Activated CD4-positive, alpha-beta T cell treated with anti-CD3 and anti-CD28 coated beads, Interleukin-2, amount 50 U/mL, for 48 hours (primary cell): ENCODE measurements around the gene SORBS1.

Source experiments
- DNase-seq, 2 experiments: peaks; one replicate each; pipeline ENCODE4 v3.0.0-alpha.2; 2020

Gene SORBS1

DNA sequence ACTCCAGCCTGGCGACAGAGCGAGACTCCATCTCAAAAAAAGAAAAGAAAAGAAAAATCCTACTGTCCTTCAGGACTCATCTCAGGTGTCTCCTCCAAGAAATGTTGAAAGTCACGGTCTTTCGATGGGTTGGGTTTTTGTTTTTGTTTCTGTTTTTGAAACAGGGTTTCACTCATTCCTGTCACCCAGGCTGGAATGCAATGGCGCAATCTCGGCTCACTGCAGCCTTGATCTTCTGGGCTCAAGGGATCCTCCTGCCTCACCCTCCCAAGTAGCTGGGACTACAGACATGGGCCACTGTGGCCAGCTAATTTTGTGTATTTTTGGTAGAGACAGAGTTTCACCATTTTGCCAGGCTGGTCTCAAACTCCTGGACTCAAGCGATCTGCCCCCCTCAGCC, 3.1 kb upstream of the SORBS1 start:
- no peak for DNase-seq

DNA sequence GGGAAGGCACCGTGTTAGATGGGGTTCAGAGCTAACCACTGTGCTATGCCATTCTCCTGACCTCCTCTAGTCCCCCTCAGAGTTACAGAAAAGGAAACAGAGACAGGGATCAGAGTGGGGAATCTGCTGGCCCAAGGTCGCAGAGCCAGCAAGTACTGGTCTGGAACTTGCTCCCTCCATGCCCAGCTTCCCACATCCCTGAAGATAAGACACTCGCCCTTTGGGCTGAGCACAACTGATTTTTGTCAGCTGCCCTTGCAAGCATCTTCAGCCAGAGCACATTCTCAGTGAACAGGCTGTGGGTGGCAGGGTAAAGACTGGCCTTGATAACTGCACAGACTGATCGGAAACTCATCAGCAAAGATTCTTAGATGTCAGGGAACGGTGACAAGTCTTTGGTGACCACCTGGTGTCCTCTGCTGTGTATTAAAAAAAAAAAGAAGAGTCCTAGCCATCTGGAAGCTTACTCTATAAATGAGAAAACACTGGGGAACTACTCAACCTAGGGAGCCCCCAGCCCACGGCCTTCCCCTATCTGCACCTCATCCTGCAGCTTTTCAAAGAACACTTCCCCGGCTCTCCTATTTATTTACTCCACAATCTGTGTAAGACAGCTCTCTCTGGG, 1.3 kb upstream of the SORBS1 start:
- DNase-seq, result no peak

DNA sequence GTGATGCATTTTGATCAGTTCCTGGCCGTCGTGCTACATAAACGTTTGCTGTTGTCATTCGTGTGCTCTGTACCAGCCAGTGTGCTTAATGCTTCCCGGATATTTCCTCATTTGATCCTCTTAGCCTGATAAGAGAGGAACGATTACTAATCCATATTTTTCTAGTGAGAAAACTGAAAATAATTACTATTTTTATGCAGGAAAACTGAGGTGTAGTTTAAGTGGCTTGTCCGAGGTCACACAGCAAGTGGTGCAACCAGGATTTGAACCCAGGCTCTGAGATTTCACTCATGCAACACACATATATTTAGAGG, 650 bp upstream of the SORBS1 start:
- no peak for DNase-seq

DNA sequence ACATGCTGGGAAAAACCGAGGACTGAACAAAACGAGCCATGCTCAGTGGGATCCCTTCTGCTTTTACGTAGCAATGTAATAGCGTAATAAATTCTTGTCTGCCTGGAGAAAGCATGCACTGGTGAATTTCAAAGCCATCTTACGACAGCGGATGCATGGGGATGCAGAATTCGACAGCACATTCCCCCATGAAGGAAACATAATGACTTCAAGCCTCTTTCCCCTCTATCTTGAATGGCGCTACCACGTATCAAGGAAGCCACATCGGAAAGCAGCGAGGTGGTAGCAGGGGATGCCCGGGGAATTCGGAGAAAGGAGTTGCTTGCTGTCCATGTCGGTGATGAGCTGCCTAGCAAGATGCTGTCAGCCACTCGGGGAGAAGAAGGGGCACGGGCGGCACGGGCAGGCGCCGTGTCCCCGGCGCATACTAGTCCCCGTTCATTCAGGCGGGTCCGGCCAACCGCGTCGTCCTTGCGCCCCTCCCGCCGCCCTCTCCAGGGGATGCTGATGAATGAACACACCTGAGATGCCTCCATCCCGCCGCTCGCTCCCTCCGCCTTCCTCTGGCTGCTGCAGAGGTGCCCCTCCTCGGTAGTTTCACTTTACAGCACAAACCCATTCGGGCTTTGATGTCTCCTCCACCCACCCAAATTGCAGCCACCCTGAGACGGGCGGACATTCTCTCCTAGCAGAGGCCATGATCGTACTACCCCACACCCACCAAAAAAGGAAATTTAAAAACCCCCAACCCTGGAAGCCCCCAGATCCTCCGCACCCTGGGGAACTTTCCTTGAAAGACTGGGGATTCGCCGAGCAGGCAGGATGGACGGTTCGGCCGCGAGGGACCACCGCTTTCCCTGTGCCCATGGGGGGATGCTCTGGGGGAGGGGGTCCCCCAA, 644 bp downstream of the SORBS1 start:
- peak; percentile 40 to 54 for DNase-seq

DNA sequence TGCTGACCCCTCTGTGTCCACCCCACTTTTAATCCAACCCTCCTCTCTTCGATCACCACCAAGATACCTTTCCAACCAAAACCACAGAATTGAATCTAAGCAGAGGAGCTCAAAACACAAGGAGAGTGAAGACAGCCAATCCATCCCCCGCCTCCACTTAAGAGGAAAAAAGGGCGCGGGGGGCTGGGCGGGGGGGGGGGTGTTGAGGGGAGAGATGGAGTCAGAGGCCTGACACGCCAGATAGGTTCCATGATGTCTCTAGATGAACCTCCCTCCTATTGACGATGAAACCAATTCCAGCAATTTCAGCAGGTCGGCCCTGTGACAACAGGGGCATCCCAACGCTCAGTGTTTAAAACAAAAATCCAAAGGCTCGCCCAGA, 1.3 kb downstream of the SORBS1 start:
- no peak for DNase-seq

DNA sequence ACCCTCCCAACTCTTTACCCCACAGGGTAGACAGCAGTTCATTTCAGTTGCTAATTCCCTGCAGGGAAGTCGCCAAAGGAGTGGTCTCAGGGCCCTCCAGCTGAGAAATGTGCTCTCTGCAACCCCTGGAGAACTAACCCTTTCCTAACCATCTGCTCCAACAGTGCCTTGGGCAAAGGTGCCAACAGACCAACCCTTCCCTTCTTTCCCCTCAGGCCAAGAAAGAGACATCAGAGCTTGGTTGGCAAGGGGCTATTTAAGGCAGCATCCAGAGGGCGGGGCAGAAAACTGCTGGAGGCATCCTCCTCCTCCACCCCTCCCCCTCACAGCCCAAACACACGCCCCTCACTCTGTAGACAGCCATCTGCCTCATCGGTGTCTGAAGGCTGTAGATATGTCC, 1.7 kb downstream of the SORBS1 start:
- DNase-seq, result no peak

DNA sequence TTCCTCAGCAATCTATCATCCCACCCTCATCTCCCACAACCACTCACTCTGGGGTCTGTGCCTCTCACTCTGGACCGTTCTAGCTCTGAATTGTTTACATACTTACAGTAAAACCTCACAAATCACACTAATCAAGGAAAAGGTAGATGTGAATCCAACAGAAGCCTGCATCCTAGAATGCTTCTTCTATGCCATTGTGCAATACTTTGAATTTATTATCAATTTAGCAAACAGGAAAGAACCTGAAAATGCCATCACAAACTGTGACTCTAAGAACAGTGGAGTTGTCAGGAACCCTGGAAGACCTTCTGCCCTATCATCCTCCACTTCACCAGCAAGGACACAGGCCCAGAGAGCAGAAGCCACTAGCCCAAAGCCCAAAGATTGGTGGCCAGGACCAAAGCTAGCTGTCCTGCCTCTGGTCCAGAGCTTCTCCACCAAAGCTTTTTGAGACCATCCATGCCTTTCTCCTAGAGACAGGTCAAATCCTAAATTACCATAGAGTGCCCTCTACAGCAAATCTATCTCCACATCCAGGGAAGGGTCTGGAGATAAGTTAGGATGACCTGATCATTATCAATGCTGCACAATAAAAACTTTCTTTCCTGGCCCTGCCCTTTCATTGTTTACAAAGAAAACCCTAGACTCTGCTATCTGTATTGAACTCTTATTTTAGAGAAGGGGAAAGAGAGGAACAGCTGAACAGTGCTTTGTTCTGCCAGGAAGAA, 2.4 kb downstream of the SORBS1 start:
- DNase-seq, result no peak

DNA sequence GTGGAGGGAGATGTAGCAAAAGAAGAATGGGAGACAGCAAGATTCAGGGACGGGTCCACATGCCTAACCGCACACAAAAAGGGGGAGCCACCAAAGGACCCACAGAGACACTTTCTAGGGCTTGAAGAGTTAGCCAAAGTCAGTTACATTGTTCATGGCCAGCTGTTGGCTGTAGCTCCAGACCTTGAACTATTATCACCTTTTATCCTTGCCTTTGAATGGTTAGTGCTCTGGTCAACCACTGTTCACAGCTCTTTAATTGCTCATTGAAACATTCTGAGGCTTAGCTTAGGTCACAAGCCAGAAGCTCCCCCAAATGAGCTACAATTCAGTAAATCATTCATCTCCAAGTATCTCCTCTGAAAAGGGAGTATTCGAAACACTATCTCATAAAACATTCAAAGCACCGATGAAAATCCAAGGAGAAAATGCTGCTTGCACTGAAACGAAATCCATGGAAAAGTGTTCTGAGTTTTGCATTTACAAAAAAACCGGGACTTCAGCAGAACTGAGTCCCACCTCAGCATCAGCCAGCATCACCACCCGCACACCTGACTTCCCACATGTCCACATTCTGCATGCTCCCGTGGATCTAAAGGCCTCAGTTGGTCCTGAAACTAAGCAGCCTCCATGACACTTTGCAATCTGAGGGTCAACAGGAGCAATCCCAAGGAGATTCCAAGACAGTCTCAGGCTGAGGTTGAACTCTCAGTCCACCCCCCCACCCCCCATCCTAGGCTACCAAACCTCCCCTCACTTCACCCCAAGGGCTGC, 4.0 kb downstream of the SORBS1 start:
- DNase-seq, result no peak

DNA sequence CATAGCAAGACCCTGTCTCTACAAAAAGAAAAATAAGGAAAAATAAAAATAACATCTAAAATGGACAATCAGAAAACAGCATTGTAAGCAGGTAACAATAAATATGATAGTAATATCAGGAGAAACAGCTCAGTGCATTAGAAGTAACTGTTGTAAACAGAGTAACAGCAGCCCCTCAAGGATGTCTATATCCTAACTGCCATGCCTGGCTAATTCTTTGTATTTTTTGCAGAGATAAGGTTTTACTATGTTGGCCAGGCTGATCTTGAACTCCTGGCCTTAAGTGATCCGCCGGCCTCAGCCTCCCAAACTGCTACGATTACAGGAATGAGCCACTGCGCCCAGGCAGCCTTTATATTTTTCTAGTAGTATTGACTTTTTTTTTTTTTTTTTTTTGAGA, 7.5 kb downstream of the SORBS1 start:
- DNase-seq, result no peak

DNA sequence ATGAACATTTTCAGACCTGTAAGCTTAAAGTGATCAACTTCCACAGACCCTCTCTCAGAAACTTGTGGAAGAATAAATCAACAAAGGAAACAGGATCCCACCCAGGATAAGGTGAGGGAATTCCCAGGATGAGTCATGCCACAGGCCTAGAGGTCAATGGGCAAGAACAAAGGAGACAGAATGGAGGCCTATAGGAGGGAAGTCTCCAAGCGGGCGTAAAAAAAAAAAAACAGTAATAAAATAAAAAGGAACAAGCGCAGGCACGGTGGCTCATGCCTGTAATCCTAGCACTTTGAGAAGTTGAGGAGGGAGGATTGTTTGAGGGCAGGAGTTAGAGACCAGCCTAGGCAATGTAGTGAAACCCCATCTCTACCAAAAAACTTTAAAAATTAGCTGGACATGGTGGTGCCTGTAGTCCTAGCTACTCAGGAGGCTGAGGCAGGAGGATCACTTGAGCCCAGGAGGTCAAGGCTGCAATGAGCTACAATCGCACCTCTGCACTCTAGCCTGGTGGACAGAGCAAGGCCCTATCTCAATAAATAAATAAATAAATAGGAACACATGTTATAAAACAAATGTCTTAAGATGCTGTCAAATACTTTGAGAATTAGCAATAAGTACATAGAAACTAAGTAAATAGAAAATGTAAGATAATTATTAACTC, 8.4 kb downstream of the SORBS1 start:
- DNase-seq, result no peak

DNA sequence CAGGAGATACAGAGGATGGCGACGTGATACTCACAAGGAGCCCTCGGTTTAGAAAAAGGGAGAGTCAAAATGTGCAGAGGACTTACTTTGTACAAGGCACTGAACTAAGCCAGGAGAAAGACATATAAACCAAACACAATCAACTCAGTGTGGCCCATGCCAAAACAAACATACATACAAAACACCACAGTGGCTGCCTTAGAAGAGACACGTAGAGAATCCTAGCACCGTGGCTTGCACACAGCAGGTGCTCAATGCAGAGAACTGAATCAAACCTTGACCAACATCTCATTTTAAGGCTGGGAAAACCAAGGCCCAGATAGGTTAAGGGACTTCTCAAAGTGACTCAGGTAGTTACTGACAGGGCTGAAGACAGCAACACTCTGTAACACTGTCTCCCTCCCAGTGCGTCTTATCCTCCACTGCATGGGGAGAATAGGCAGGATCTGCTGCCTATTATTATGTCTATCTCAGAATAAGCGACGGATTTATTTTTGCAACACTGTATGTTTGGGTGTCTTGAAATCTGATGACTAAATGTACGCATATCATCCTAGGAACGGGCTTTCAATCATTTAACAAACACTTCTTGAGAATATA, 11.0 kb downstream of the SORBS1 start:
- DNase-seq, result no peak

DNA sequence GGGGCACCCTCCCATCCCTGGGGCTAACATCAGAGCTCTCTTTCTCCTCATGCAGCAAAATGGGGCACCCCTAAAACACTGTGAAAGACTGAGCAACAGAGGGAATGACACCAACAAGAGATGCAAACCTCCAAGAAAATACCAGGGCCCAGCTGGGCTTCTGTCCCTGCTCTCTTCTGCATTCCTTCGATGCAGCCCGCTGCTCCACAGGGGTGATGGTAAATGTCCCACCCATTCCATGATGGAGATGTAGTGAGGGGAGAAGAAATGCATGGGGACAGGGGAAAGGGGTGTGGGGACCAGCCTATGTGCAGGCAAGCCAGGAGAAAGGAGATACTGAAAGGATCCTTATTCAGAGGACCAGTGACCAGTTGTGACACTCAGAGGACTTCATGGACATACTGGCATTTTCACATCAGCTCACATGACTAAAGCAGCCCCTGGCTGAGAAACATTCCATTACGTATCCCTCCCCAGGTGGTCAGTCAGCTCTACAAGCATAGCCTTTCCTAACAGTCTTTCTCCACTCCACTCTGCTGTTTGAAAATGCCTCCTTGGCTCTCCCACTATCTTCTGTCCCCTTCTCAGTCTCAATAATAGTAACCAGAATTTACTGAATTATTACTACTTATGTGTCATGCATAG, 13.3 kb downstream of the SORBS1 start:
- DNase-seq, result no peak

DNA sequence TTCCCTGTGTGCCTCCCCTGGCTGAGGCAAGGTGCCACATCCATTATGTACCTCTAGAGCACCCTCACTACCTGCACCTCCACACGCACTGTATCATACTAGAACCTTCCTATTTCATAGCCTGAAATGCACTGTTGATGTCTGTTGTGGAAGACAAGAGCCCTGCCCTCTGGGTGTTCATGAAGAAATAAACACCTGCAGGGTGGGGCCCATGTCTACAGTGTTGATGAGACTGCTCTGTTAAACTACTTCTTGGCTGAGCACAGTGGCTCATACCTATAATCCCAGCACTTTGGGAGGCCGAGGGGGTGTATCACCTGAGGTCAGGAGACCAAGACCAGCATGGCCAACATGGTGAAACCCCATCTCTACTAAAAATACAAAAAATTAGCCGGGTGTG, 14.0 kb downstream of the SORBS1 start:
- no peak for DNase-seq

DNA sequence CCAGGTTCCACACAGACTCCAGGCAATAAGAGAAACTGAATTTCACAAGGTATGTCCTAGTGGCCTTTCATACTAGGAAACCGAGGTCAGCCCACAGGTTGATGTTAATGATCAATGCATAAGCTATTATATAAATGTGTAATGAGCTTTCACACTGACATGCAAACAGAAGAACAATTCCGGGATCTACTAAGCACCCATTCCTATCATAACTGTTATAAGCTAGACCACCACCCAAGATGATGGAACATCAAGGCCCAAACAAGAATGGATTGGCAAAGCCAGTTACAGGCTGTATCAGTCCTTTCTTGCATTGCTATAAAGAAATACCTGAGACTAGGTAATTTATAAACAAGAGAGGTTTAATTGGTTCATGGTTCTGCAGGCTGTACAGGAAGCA, 15.2 kb downstream of the SORBS1 start:
- DNase-seq, result no peak

DNA sequence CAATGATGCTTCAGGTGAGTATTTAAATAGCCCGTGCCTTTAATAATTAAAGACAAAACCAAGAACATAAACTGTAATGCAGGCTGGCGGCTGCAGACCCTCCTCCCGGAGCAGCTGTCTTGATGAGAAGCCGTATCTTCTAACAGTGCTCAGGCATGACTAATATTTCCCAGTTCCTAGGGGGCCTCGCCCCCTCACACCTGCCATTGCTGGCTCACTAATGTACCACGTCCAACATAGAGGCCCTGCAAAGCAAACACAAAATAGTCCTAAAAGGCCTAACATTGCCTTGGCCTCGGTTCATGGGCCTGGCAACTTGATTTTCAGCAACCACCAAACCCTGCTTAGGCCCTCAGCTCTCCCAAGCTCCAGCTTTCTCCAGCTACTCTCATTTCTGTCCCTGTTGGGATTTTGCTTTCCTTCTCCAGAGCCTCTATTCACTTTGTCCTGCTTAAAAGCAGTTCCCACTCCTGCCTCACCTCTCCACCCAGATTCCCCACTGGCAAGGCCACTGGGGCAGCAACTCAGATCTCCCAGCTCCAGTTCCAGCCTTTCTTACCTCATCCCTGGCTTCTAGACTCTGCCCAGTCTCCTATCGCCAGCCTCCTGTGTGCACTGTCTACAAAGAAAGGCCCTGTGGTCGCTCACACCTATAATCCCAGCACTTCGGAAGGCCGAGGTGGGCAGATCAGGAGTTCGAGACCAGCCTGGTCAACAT, 16.2 kb downstream of the SORBS1 start:
- DNase-seq, result no peak

DNA sequence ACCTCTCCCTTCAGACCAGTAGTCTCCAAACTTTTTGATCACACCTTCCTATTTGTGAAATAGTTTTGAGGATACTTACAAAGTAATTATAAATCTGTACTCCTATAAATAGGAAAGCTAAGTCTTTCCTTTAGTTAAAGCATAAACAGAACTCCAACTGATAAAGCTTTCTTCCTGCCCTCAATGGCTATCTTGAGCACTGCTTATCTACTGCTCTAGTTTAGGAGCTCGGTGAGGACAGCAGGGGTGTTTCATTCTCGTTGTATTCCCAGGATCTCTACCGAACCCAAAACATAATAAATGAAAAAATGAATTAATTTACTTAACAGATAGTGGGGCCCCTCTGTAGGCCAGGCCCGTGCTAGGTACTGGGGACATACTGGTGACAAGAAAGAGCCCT, 17.7 kb downstream of the SORBS1 start:
- DNase-seq, result no peak

DNA sequence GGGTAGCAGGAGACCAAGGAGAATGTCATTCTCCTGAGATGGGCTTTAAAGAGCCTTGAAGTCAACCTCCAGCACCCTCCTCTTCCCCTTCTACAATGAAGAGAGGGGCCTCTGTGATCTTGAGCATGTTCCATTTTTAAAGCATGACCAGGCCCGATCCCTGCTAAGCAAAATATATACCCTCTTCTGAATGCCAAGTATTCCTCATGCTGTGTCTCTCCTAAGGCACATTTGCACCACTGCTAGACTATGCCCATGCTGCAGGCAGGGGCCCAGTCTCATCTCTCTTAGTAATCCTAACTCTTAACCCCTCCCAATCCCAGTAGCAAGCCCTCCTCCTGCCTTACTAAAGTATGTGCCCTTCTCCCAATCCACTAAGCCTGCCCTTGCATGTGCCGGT, 18.4 kb downstream of the SORBS1 start:
- DNase-seq, result no peak

DNA sequence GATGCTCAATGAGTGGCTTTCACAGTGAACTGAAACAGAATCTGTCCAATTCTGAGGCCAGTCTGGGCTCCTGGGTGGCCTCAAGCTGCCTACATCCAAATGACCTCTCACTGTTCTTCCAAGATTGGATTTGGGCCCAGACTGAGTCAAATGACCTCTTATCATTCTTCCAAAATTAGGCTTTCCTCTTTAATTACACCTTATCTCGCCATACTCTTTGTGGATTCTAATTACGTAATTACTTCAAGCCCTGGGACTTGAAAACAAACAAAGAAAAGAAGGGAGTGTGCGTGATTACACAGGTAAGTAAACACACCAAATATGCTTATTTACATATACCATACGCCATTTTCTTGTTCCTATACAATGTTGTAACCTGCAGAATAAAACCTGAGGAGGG, 18.8 kb downstream of the SORBS1 start:
- DNase-seq, result no peak

DNA sequence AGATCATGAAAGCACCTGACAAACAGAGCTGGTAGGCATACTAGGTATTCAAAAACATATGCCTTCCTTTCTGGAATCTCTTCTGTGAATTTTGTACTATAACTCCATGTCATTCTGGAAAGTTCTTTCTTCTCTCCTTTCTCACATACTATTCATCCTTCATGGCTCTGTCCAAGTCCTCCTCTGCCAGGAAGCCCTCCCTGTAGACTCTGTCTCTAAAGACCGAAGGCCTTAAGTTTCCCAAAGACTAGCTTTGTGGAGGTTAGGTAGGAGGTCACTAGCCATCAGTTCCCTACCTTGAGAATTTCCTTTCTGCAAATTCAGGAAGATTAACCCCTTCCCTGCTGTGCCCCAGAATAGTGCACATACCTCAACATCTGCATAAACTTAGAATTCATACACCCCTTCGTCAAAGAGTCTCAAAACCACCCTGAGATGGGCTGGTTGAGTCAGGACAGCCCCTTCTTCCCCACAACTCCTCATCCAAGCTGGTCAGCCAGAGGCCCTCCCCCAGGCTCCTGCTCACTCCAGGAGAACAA, 20.6 kb downstream of the SORBS1 start:
- DNase-seq, result no peak

DNA sequence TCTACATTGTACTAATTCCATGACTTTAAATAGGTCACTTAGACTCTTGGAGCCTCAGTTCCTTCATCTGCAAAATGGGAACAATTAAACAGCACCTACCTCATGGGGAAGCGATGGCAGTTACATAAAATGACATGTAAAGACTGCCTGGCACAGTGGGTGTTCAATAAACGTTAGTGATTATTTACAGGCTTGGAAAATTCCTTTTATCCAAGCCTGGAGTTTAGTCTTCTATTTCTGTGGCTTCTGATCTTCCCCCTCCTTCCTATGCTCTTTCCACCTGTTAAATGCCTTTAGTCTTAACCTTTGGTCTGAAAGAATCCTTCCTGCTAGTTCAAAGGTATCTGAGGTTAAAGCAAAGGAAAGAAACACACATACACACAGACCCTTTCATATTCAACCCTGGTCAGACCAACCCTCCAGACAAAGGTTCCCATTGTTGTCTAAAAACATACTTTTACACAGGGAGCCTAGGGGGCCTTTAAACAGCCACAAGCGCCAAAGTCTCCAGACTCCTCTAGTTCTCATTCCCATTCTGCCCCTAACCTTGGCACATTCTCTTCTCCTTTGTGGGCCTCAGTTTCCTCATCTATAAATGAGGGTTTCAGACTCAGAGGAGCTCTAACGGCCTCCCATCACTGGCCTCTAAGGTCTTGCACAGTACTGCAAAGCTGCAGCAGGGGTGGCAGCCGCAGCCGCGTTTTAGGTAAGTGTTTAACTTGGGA, 21.4 kb downstream of the SORBS1 start:
- no peak for DNase-seq
